ENCODE measurements around the gene MYOM1. TPM values are rescaled to one million over a fixed set of nuclear protein-coding genes. Genes with fewer than 3 reads are reported as not detected.

The MYOM1 gene
- total RNA-seq, 2 experiments from 2014 or later = 2.4 to 3.8 TPM

DNA sequence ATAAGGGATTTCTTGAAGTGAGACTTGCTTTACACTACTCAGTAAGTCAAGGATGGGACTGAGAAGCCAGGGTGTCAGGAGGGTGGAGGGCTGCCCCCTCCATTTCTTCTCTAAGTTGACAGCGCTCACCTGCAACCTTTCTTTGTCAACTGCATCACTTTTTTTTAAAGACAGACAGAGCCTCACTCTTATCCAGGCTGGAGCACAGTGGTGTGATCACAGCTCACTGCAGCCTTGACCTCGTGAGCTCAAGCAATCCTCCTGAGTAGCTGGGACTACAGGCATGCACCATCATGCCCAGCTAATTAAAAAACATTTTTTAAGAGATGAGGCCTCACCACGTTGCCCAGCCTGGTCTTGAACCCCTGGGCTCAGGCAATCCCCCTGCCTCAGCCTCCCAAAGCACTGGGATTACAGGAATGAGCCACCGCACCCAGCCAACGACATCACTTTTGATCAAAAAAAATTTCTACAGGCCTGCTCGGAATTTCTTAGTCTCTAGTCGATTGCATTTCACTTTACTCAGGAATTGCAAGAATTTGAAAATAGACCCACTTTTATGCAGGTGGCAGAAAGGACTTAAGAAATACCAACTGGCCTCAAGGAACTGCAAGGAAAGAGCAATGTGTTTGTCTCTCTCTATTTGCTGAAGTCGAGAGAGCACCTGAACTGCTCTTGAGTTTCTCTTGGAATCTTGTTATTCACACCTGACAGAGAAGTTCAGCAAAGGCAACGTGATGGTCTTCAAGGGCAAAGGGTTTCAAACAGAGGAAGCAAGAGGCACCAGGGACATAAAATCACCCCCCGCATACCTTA is 101.4 kb downstream of the MYOM1 start:
- no peak overlapping the region for H3K27ac ChIP-seq (ENCODE audit: low read depth, low read length, poor library complexity, severe bottlenecking)
- no peaks in the 10 kb centered on the region for H3K9me2 ChIP-seq (ENCODE audit: insufficient read depth, low read length)
- no TSS peak for BruUV-seq (replicated peaks)
- ChIA-PET CTCF (ENCODE audit: unreplicated experiment) (interaction anchor here (1.3 kb wide), 1 partner anchor 11 kb away, joined by 4 read pairs; no protein-coding TSS in a partner anchor), POLR2A (interaction anchor here (0.6 kb wide), 1 partner anchor 62 kb away, joined by 4 read pairs; no protein-coding TSS in a partner anchor)
- H4K20me1 ChIP-seq (ENCODE audit: insufficient read depth, low read length) = no peaks in the 10 kb centered on the region
- TF ChIP-seq, protein P1, sequence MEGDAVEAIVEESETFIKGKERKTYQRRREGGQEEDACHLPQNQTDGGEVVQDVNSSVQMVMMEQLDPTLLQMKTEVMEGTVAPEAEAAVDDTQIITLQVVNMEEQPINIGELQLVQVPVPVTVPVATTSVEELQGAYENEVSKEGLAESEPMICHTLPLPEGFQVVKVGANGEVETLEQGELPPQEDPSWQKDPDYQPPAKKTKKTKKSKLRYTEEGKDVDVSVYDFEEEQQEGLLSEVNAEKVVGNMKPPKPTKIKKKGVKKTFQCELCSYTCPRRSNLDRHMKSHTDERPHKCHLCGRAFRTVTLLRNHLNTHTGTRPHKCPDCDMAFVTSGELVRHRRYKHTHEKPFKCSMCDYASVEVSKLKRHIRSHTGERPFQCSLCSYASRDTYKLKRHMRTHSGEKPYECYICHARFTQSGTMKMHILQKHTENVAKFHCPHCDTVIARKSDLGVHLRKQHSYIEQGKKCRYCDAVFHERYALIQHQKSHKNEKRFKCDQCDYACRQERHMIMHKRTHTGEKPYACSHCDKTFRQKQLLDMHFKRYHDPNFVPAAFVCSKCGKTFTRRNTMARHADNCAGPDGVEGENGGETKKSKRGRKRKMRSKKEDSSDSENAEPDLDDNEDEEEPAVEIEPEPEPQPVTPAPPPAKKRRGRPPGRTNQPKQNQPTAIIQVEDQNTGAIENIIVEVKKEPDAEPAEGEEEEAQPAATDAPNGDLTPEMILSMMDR (conservative IDR thresholded peaks at IDR 0.05; ENCODE audit: low read length) = no peak
- no peak for TF ChIP-seq EZH2phosphoT487 (IDR thresholded peaks at IDR 0.05; ENCODE audit: borderline replicate concordance, low read depth, low read length)
- no peak overlapping the region for H3K4me2 ChIP-seq (ENCODE audit: low read length)
- H2AFZ ChIP-seq (ENCODE audit: low read length) = no peak overlapping the region
- H3K4me1 ChIP-seq (ENCODE audit: insufficient read depth, low read length, poor library complexity, severe bottlenecking) = no peaks in the 10 kb centered on the region
- DNase-seq (ENCODE audit: low spot score) = no peak
- no peaks in the 10 kb centered on the region for H3K79me2 ChIP-seq (ENCODE audit: insufficient read depth, low read depth, low read length)
- H3K9me3 ChIP-seq (ENCODE audit: low read length) = no peaks in the 10 kb centered on the region
- no peak overlapping the region for H3K4me3 ChIP-seq (ENCODE audit: low read depth, low read length, poor library complexity, severe bottlenecking)
- no peaks in the 10 kb centered on the region for H3K36me3 ChIP-seq (ENCODE audit: insufficient read depth, low read length)
- intact Hi-C loops (cut with micrococcal nuclease; ENCODE audit: unreplicated experiment) = no loop called here

DNA sequence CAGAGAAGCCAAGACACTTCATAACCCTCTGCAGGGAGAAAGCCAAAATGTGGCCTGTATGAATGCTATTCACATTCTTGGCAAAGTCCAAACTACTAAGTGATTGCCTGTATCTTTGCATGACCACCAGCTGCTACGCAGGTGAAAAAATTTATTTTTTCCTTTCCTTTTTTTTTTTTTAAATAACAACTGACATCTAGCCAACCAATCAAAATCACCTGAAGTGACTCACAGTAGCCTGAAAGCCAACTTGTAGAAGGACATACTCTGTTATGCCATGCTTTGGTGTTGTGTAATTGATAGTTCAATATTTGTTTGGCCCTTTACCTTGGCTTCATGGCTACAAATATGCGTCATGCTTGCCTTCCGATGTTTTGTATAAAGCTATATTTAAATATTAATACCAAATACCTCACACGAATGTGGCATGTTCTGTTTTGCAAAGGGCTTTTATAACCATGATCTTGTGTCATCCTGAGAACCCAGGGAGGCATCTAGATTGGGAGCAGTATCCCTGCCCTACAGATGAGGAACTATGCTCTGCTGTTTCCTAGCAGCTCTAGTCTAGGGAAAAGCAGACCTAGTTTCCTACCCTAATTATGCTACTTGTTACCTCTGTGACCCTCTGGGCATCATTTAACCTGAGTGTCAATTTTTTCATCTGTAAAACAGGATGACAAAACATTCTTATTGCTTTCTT is 102.1 kb downstream of the MYOM1 start:
- no peaks in the 10 kb centered on the region for H3K79me2 ChIP-seq (ENCODE audit: insufficient read depth, low read depth, low read length)
- no peaks in the 10 kb centered on the region for H3K36me3 ChIP-seq (ENCODE audit: insufficient read depth, low read length)
- no peaks in the 10 kb centered on the region for H3K9me2 ChIP-seq (ENCODE audit: insufficient read depth, low read length)
- H4K20me1 ChIP-seq (ENCODE audit: insufficient read depth, low read length) = no peaks in the 10 kb centered on the region
- no peaks in the 10 kb centered on the region for H3K9me3 ChIP-seq (ENCODE audit: low read length)
- intact Hi-C loops (cut with micrococcal nuclease; ENCODE audit: unreplicated experiment) = no loop called here
- no TSS peak for BruUV-seq (replicated peaks)
- no peak overlapping the region for H3K4me3 ChIP-seq (ENCODE audit: low read depth, low read length, poor library complexity, severe bottlenecking)
- CTCF ChIA-PET (ENCODE audit: unreplicated experiment) = interaction anchor here (1.3 kb wide), 1 partner anchor 12 kb away, joined by 4 read pairs; no protein-coding TSS in a partner anchor
- no peak overlapping the region for H3K4me2 ChIP-seq (ENCODE audit: low read length)
- H3K4me1 ChIP-seq (ENCODE audit: insufficient read depth, low read length, poor library complexity, severe bottlenecking) = no peaks in the 10 kb centered on the region
- no peak for TF ChIP-seq EZH2phosphoT487 (IDR thresholded peaks at IDR 0.05; ENCODE audit: borderline replicate concordance, low read depth, low read length)
- TF ChIP-seq, protein P1 (conservative IDR thresholded peaks at IDR 0.05; ENCODE audit: low read length) = no peak
- POLR2A ChIA-PET = interaction anchor here (0.6 to 0.9 kb wide), 2 partner anchors 63 to 868 kb away, joined by 3 to 4 read pairs; no protein-coding TSS in a partner anchor
- no peak for DNase-seq (ENCODE audit: low spot score)
- H2AFZ ChIP-seq (ENCODE audit: low read length) = no peak overlapping the region
- H3K27ac ChIP-seq (ENCODE audit: low read depth, low read length, poor library complexity, severe bottlenecking) = no peak overlapping the region
